ENCODE results near the gene FUT6. TPM values are rescaled to one million over a fixed set of nuclear protein-coding genes. Genes with fewer than 3 reads are reported as not detected.
"Not testable (repeated sequence)": the region's sequence is repeated elsewhere in the genome, so short reads cannot be mapped to it uniquely, and the experiment has no call there.

FUT6 gene
- total RNA-seq, 1 donor from 2014 or later: 1.1 TPM

GRCh38 chr19:5863030-5863665 lies 23.6 kb upstream of the FUT6 start:
- Histone ChIP-seq H3K9me3 (no peaks in the 10 kb centered on the region), H3K36me3 (no peaks in the 10 kb centered on the region), H3K4me1 (no peaks in the 10 kb centered on the region), H3K4me3 (no peak overlapping the region), H3K27ac (no peak overlapping the region), H3K27me3 (ENCODE audit: low read depth) (no peaks in the 10 kb centered on the region)
- TF ChIP-seq CTCF (IDR thresholded peaks at IDR 0.05): no peak
- intact Hi-C loops (cut with DNase I): no loop called here
- ATAC-seq (no peak), DNase-seq (no peak)

GRCh38 chr19:5857203-5858081 lies 17.9 kb upstream of the FUT6 start:
- intact Hi-C loops (cut with DNase I): no loop called here
- H3K27me3 ChIP-seq (ENCODE audit: low read depth): no peaks in the 10 kb centered on the region
- H3K4me1 ChIP-seq: no peaks in the 10 kb centered on the region
- ATAC-seq: no peak
- H3K27ac ChIP-seq: no peak overlapping the region
- H3K9me3 ChIP-seq: no peaks in the 10 kb centered on the region
- no peak overlapping the region for H3K4me3 ChIP-seq
- no peaks in the 10 kb centered on the region for H3K36me3 ChIP-seq
- no peak for DNase-seq
- no peak for TF ChIP-seq CTCF (IDR thresholded peaks at IDR 0.05)

DNA sequence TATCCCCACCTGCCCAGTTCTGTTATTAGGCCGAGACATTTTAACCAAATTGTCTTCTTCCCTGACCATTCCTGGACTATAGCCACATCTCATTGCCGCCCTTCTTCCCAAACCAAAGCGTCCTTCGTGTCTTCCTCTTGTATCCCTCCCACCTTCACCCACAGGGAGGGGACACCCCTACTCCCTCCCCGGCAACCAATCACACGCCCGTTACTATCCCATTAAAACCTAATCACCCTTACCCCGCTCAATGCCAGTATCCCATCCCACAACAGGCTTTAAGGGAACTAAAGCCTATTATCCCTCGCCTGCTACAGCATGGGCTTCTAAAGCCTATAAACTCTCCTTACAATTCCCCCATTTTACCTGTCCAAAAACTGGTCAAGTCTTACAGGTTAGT lies 15.6 kb upstream of the FUT6 start:
- H3K36me3 ChIP-seq; H3K4me3 ChIP-seq; intact Hi-C loops (cut with DNase I); DNase-seq; H3K9me3 ChIP-seq; ATAC-seq; H3K27me3 ChIP-seq (ENCODE audit: low read depth); H3K27ac ChIP-seq: not testable (repeated sequence)
- H3K4me1 ChIP-seq: peaks cover 10% of the 10 kb centered on the region

DNA sequence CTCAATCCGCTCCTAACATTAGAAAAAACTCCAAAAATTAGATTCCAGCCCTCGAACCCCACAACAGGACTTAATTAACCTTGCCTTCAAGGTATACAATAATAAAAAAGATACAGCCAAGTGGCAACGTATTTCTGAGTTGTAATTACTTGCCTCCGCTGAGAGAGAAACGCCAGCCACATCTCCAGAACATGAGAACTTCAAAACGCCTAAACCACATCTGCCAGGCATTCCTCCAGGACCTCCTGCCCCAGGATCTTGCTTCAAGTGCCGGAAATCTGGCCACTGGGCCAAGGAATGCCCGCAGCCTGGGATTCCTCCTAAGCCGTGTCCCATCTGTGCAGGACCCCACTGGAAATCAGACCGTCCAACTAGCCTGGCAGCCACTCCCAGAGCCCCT lies 14.6 kb upstream of the FUT6 start:
- intact Hi-C loops (cut with DNase I); ATAC-seq: not testable (repeated sequence)

GRCh38 chr19:5851302-5851701 lies 11.8 kb upstream of the FUT6 start, which contains the start of gene FUT3:
TSS of gene FUT3 (minus strand) at chr19:5851449.
- peak; percentile 92 to 94 for ATAC-seq
- peak within 1 kb of the TSS; percentile 27 for H3K4me3 ChIP-seq
- H3K9me3 ChIP-seq: no peaks in the 10 kb centered on the region
- TF ChIP-seq CTCF (IDR thresholded peaks at IDR 0.05): no peak
- no peaks in the 10 kb centered on the region for H3K27me3 ChIP-seq (ENCODE audit: low read depth)
- H3K27ac ChIP-seq: peak within 1 kb of the TSS; percentile 72
- H3K36me3 ChIP-seq: no peaks in the 10 kb centered on the region
- peak; percentile 65 for DNase-seq
- intact Hi-C loops (cut with DNase I): no loop called here
- peaks cover 11% of the 10 kb centered on the region for H3K4me1 ChIP-seq

More for the DNA sequence above, 14.6 kb upstream of the FUT6 start:
- peaks cover 11% of the 10 kb centered on the region for H3K4me1 ChIP-seq
- not testable (repeated sequence) for H3K9me3 ChIP-seq; H3K36me3 ChIP-seq; DNase-seq; H3K4me3 ChIP-seq; H3K27ac ChIP-seq; H3K27me3 ChIP-seq (ENCODE audit: low read depth)

- DNase-seq (peak; percentile 86), ATAC-seq (peak; percentile 90 to 95)
- H3K27ac ChIP-seq: peak overlapping the region; percentile 72
Observed at GRCh38 chr19:5850743-5851293, 11.3 kb upstream of the FUT6 start.

More at GRCh38 chr19:5850743-5851293, 11.3 kb upstream of the FUT6 start:
- Histone ChIP-seq H3K4me1 (peaks cover 11% of the 10 kb centered on the region), H3K27me3 (ENCODE audit: low read depth) (no peaks in the 10 kb centered on the region), H3K4me3 (peak overlapping the region; percentile 27), H3K9me3 (no peaks in the 10 kb centered on the region), H3K36me3 (no peaks in the 10 kb centered on the region)
- intact Hi-C loops (cut with DNase I): no loop called here
- TF ChIP-seq CTCF (IDR thresholded peaks at IDR 0.05): no peak

All from lower lobe of right lung (tissue), 2 donors.